22Rv1 (cell line): ENCODE data around the gene IGF1R.

Experiments
- H3K27ac ChIP-seq: fragments of 450-650 bp; 2 replicates; pipeline ENCODE4 v1.5.1; 2017
- ZFX ChIP-seq: fragments of 450-650 bp; IDR thresholded peaks from 2 replicates; pipeline ENCODE4 v1.6.1; 2017; ENCODE audit warnings: antibody characterized with exemption, borderline replicate concordance
- TF ChIP-seq, protein P1 (sequence below): fragments of 450-650 bp; IDR thresholded peaks from 2 replicates; pipeline ENCODE4 v1.5.1; 2017; ENCODE audit warnings: mild to moderate bottlenecking

The IGF1R gene

DNA sequence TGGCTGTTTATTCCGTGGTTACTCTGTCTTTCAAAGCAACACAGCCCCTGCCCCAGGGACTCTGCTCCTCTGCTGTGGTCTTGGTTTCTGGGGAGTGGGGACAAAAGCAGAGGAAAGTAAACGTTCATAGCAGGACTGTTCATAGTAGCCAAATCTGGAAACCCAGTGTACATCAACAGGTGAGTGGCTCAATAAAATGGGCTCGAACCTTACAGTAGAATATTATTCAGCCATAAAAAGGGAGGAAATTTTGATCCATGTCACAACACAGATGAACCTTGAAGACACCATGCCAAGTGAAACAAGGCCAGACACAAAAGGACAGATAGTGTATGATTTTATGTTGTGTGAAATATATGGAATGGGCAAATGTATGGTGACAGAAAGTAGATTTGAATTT is 269.1 kb downstream of the IGF1R start:
- no peak for TF ChIP-seq ZFX
- TF ChIP-seq, protein P1, sequence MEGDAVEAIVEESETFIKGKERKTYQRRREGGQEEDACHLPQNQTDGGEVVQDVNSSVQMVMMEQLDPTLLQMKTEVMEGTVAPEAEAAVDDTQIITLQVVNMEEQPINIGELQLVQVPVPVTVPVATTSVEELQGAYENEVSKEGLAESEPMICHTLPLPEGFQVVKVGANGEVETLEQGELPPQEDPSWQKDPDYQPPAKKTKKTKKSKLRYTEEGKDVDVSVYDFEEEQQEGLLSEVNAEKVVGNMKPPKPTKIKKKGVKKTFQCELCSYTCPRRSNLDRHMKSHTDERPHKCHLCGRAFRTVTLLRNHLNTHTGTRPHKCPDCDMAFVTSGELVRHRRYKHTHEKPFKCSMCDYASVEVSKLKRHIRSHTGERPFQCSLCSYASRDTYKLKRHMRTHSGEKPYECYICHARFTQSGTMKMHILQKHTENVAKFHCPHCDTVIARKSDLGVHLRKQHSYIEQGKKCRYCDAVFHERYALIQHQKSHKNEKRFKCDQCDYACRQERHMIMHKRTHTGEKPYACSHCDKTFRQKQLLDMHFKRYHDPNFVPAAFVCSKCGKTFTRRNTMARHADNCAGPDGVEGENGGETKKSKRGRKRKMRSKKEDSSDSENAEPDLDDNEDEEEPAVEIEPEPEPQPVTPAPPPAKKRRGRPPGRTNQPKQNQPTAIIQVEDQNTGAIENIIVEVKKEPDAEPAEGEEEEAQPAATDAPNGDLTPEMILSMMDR, result no peak
- no peak overlapping the region for H3K27ac ChIP-seq

DNA sequence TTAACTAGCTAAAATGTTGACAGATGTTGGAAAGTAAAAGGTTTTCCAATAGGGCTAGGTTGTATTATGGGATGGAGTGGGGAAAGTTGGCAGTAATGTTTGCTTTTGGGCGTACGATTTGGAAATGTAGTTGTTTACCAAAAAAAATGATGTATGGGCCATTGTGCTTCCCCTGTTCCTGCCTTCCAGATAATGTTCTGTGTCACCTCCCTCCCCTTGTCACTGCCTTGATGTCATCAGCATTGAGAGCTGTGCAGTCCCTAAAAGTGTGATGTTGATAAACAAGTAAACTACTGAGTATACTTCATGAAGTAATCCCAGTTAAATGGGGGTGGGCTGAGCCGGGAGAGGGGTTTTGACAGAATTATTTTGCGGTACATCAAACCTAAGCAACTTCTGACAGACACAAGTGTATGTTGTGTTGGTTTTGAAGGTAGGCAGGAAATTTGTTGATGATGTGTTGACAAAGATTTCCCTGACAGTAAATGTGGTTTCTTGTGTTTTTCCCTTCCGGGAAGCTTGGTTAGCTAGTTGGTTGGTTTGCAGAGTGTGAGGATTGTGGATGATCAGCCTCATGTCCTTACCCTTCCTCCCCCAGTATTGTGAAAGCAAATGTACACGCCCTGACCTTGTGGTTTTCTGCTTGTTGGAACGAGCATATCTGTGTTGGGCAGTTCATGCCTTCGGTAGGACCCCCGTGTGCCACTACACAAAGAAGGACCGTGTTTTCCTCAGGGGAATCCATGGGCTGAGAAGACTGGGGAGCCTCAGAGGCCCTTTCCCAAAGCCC is 271.9 kb downstream of the IGF1R start:
- H3K27ac ChIP-seq, result no peak overlapping the region
- TF ChIP-seq ZFX, result no peak
- TF ChIP-seq, protein P1, result no peak

DNA sequence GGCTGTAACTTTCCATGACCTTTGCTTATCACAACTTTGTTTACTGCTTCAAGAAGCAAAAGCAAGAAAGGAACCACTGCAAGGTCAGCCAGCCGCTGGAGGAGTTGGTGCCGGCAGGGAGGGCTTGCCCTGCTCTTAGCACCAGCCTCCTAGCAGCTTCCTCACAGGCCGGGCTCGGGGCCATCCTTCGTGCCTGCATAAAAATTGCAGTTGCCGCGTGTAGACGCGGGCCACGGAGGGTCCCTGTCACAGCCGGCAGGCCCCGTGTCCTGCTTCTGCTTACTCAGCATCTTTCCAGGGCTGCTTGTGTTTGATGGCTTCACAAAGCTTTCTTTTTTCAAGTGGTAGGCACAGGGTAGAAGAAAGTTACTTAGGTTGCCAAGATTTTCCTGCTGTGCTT is 274.8 kb downstream of the IGF1R start:
- no peak overlapping the region for H3K27ac ChIP-seq

GRCh38 chr15:98923579-98923978 is 275.2 kb downstream of the IGF1R start:
- no peak overlapping the region for H3K27ac ChIP-seq
- no peak for TF ChIP-seq ZFX
- TF ChIP-seq, protein P1, result no peak

More for the DNA sequence above, 274.8 kb downstream of the IGF1R start:
- TF ChIP-seq ZFX, result no peak
- TF ChIP-seq, protein P1, result no peak

GRCh38 chr15:98924401-98925049 is 276.2 kb downstream of the IGF1R start:
- H3K27ac ChIP-seq, result no peak overlapping the region
- TF ChIP-seq ZFX, result no peak
- TF ChIP-seq, protein P1, result no peak

- H3K27ac ChIP-seq, result no peak overlapping the region
- no peak for TF ChIP-seq ZFX
- TF ChIP-seq, protein P1, result no peak
Measured at GRCh38 chr15:98926236-98926635, 277.9 kb downstream of the IGF1R start.

DNA sequence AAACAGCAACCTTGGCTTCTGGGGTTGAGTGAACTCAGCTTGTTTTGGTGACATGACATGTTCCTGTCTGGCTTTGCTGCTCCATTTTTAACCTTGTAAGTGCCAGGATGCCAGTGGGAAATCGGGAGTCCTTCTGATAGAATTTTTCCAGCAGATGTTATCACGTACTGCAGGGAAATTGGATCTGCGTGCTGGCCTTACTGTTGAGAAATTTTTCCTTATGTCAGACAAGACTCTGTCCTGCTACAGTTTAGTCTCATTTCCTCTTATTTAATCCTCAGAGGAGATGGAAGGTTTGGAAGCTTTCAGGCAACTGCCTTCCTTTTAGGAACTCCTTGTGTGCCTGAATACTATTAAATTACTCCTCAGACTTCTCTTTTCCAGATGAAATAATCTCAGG is 278.7 kb downstream of the IGF1R start:
- TF ChIP-seq, protein P1, result no peak
- no peak for TF ChIP-seq ZFX
- H3K27ac ChIP-seq, result no peak overlapping the region
